KOPT-K1 (cell line): Measurements from ENCODE around the gene GRIK4.
"Not testable (repeated sequence)": the region's sequence is repeated elsewhere in the genome, so short reads cannot be mapped to it uniquely, and the experiment has no call there.

ENCODE experiments used
- H3K27ac ChIP-seq: fragments of 200-600 bp; sonication (generic); 2 replicates; pipeline ENCODE4 v1.5.1; 2016; ENCODE audit warnings: antibody characterized with exemption, mild to moderate bottlenecking, low read depth, low read length; ENCODE audit not compliant: poor library complexity, severe bottlenecking
- H3K36me3 ChIP-seq: fragments of 200-600 bp; sonication (generic); 2 replicates; pipeline ENCODE4 v1.5.1; 2017; ENCODE audit warnings: antibody characterized with exemption, mild to moderate bottlenecking, low read length, moderate library complexity; ENCODE audit not compliant: insufficient read depth
- H3K9me3 ChIP-seq: fragments of 200-600 bp; sonication (generic); 2 replicates; pipeline ENCODE4 v1.5.1; 2017; ENCODE audit warnings: antibody characterized with exemption, low read length, mild to moderate bottlenecking; ENCODE audit not compliant: insufficient read depth, poor library complexity, severe bottlenecking

Gene GRIK4

GRCh38 chr11:121021718-121022117, 510.2 kb downstream of the GRIK4 start:
- H3K9me3 ChIP-seq = not testable (repeated sequence)

GRCh38 chr11:121023848-121024751, 512.6 kb downstream of the GRIK4 start, which contains the start of gene TBCEL:
Gene TBCEL (plus strand): TSS chr11:121024102. CDS start chr11:121045691, 21,589 bp downstream.
- Histone ChIP-seq H3K27ac (peak within 1 kb of the TSS; percentile 60), H3K36me3 (no peaks in the 10 kb centered on the region)

More at GRCh38 chr11:121021718-121022117, 510.2 kb downstream of the GRIK4 start:
- not testable (repeated sequence) for H3K36me3 ChIP-seq, H3K27ac ChIP-seq

GRCh38 chr11:121024989-121025388, 513.4 kb downstream of the GRIK4 start:
- no peaks in the 10 kb centered on the region for H3K9me3 ChIP-seq
- H3K36me3 ChIP-seq = no peaks in the 10 kb centered on the region
- no peak overlapping the region for H3K27ac ChIP-seq

More at GRCh38 chr11:121023848-121024751, 512.6 kb downstream of the GRIK4 start, which contains the start of gene TBCEL:
- no peaks in the 10 kb centered on the region for H3K9me3 ChIP-seq

GRCh38 chr11:121029153-121029552, 517.6 kb downstream of the GRIK4 start:
- Histone ChIP-seq H3K36me3 (no peaks in the 10 kb centered on the region), H3K9me3 (no peaks in the 10 kb centered on the region), H3K27ac (no peak overlapping the region)

GRCh38 chr11:121029813-121030445, 518.4 kb downstream of the GRIK4 start:
- H3K9me3 ChIP-seq = no peaks in the 10 kb centered on the region
- H3K36me3 ChIP-seq = no peaks in the 10 kb centered on the region
- H3K27ac ChIP-seq = no peak overlapping the region

GRCh38 chr11:121031167-121031566, 519.6 kb downstream of the GRIK4 start:
- Histone ChIP-seq H3K9me3 (no peaks in the 10 kb centered on the region), H3K27ac (no peak overlapping the region), H3K36me3 (no peaks in the 10 kb centered on the region)

GRCh38 chr11:121031648-121032047, 520.1 kb downstream of the GRIK4 start:
- not testable (repeated sequence) for H3K36me3 ChIP-seq, H3K27ac ChIP-seq, H3K9me3 ChIP-seq

GRCh38 chr11:121032546-121032945, 521.0 kb downstream of the GRIK4 start:
- H3K27ac ChIP-seq = no peak overlapping the region
- no peaks in the 10 kb centered on the region for H3K9me3 ChIP-seq
- no peaks in the 10 kb centered on the region for H3K36me3 ChIP-seq

- H3K36me3 ChIP-seq = no peaks in the 10 kb centered on the region
- H3K27ac ChIP-seq = no peak overlapping the region
These were observed 522.1 kb downstream of the GRIK4 start for GRCh38 chr11:121033635-121034034.

GRCh38 chr11:121035169-121035755, 523.7 kb downstream of the GRIK4 start:
- Histone ChIP-seq H3K9me3 (no peaks in the 10 kb centered on the region), H3K27ac (no peak overlapping the region), H3K36me3 (no peaks in the 10 kb centered on the region)

More at GRCh38 chr11:121033635-121034034, 522.1 kb downstream of the GRIK4 start:
- H3K9me3 ChIP-seq = no peaks in the 10 kb centered on the region

GRCh38 chr11:121035780-121036179, 524.2 kb downstream of the GRIK4 start:
- no peaks in the 10 kb centered on the region for H3K36me3 ChIP-seq
- no peak overlapping the region for H3K27ac ChIP-seq
- H3K9me3 ChIP-seq = no peaks in the 10 kb centered on the region

GRCh38 chr11:121037016-121037415, 525.5 kb downstream of the GRIK4 start:
- Histone ChIP-seq H3K9me3 (no peaks in the 10 kb centered on the region), H3K27ac (no peak overlapping the region), H3K36me3 (no peaks in the 10 kb centered on the region)
